ENCODE results near the gene CHODL. TPM values are rescaled to one million over a fixed set of nuclear protein-coding genes. Genes with fewer than 3 reads are reported as not detected.

Gene CHODL, protein sequence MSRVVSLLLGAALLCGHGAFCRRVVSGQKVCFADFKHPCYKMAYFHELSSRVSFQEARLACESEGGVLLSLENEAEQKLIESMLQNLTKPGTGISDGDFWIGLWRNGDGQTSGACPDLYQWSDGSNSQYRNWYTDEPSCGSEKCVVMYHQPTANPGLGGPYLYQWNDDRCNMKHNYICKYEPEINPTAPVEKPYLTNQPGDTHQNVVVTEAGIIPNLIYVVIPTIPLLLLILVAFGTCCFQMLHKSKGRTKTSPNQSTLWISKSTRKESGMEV
- 0.10 TPM in 1 of 2 replicates, not detected in the other for total RNA-seq

GRCh38 chr21:18244671-18245463 is at the start of gene CHODL:
Gene CHODL, plus strand, starts transcription at chr21:18244833. Its CDS starts 391 bp downstream, at chr21:18245224.

Other genes with a start within 250 kb of the CHODL start
- not detected in 2 replicates for gene TMPRSS15, start 159.0 kb downstream of the CHODL start, total RNA-seq